Stimulated activated CD4-positive, alpha-beta T cell treated with anti-CD3 and anti-CD28 coated beads, Interleukin-4, amount 100 ng/mL, for 1 hour (primary cell): ENCODE measurements around the gene PEX10.

Source experiments
- DNase-seq: peaks from one replicate; pipeline ENCODE4 v3.0.0-alpha.2; 2020

PEX10 gene

DNA sequence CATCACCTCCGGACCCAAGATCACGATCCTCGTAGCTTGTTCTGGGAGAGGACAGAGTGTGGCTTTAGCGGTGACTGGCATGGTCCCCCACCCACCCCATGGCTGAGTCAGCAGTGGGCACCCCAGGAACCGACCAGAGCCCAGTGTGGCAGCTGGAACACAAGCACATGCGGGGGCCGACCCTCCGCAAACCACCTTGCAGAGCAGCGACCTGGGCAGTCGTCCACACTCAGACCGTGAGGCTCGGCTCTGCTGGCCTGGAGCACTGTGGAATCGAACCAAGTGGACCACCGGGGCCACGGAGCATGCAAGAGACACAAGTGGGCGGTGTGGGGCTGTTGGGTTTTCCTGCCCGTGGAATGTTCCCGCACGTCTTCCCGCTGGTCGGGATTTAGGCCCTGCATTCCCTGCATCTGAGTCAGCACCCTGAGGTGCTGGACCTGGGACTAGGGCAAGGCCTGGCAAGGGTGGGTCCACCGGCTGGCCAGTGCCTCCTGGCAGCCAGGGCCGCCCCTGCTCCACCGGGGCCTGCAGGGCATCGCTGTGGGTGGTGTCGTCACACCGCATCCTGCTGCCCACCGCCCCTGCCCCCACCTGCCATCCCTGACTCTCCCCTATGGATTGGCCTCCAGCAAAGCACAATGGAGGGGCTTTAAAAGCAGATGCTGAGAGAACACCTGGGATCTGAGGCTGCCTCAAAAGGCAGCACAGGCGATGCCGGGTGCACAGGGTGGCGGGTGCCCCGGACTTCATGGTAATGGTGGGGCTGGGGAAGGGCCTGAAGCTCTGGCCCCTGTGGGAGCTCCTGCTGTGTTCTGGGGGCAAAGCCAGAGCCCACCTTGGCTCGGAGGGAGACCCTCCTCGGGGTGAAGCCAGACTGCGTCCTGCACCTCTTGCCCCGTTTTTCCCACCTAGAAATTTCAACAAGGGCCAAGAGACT, 39.5 kb downstream of the PEX10 start:
- no peak for DNase-seq

DNA sequence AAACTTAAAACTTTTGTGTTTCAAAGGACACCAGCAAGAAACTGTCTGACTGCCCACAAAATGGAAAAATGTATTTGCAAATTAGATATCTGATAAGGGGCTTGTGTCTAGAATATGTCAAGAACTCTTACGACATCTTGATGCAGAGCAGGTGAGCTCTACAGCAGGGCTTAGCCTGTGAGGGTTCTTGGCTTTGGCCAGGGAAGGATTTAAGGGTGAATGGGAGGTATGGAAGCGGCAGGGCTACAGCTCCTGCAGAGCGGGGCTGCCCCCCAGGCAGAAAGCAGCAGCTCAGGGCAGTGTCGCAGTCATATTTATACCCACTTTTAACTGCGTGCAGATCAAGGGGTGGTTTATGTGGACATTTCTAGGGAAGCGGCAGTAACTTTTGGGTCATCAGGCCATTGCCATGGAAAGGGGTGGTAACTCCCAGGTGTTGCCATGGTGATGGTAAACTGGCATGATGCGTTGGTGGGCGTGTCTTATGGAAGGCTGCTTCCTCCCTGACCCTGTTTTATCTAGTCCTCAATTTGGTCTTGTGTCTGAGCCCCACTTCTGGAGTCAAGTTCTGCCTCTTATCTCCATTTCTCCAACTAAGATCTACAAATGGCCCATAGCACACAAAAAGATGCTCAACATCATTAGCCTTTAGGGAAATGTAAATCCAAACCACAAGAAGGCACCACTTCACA, 44.2 kb downstream of the PEX10 start:
- DNase-seq: no peak

DNA sequence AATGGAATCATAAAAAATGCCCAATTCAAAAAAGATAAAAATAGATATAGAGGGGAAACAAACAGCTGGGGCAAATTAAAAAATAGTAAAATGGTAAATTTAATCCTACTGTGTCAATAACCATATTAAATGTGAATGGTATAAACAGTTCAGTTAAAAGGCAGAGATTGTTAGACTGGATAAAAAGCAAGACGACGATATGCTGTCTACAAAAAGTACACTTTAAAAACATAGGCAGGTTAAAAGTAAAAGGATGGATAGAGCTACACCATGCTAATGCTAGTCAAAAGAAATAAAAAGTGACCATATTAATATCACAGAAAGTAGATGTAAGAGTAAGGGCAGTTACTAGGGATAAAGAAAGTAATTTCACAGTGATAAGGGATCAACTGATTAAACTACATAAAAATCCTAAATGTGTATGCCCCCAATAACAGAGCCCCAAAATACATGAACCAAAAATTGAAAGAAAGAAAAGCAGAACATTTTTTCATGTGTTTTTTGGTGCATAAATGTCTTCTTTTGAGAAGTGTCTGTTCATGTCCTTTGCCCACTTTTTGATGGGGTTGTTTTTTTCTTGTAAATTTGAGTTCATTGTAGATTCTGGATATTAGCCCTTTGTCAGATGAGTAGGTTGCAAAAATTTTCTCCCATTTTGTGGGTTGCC, 48.4 kb downstream of the PEX10 start:
- DNase-seq: no peak

DNA sequence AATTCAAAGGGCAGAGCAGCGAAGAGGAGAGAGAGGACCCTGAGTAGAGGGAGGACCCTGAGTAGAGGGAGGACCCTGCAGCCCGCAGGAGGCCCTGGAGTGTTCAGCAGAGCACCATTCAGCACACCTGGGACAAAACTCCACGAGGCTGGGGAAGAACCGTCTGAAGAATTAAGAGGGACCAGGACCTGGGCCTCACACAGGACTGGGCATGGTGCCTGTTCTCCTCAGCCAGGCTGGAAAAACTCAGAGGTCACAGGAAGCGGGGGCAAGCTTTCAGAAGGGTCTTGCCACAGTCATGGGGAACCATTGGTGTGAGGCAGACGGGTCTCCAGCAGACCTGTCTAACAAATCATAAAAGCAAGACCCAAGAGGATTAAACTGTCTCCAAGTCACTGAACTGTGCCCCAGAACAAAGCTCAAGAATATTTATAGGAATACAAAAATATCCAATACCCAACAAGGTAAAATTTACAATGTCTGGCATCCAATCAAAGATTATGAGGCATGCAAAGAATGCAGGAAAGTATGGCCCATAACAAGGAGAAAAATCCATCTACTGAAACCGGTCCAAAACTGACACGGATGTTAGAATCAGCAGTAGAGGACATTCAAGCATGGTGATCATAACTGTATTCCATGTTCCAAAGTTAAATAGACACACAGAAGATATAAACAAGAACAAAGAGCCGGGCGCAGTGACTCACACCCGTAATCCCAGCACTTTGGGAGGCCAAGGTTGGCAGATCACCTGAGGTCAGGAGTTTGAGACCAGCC, 51.6 kb downstream of the PEX10 start:
- DNase-seq: no peak

DNA sequence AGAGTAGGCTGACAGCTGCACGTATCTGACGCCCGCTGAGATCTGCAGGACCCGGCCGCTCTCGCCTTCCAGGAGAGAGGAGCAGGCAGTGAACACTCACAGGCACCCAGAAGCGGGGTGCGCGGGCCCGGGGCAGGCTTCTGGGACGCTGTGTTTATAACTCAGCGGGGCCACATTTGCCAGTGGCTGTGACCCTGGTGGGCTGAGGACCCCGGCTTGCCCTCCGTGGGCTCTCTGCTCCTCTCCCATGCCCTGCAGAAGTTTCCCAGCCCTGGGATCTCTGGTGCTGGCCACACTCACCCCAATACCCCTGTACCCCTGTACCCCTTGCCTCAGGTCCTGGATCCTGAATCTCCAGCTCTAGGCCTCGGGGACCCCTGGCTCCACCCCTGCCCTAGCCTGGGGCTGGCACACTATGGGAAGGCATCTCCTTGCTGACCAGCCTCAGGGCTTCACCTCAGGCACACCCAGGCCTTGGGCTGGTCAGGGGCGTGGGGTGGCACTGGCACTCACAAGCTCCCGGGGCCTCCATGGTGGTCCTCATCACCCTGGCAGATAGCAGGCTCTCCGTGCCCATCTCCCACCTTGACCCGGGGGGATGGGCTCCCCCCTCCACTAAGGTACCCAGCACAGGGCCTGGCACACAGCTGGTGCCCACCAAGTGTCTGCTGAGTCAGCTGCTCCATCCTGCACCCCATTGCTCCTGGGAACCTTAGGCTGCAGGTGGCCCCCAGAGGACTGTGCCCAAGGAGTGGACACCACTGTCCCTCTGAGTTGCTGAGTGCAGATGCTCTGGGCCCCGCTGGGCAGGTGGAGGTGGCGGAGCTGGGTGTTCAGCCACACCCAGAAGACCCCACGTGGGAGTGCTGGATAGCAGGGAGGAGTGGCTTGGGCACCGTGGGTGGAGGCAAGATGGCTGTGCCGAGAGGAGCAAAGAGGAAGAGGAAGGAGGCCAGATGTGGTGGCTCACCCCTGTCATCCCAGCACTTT, 53.4 kb downstream of the PEX10 start:
- DNase-seq: no peak

DNA sequence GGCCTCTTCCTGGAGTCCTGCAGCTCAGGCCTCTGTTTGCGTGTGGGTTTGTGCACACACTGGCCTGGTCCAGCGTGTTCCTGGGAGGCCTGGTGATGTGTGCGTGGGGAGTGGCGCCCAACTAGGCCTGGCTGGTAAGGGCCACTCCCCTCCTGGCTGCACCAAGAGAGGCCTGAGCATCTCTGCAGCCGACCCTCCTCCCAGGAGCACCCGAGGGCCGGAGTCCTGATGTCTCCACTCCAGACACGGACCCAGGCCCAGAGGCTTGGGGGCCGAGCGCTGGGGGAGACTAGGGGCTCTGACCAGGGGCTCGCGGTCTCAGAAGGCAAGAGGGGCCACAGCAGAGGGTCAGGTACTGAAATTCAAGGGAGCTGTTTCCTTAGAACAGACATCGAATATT, 54.3 kb downstream of the PEX10 start:
- DNase-seq: no peak

DNA sequence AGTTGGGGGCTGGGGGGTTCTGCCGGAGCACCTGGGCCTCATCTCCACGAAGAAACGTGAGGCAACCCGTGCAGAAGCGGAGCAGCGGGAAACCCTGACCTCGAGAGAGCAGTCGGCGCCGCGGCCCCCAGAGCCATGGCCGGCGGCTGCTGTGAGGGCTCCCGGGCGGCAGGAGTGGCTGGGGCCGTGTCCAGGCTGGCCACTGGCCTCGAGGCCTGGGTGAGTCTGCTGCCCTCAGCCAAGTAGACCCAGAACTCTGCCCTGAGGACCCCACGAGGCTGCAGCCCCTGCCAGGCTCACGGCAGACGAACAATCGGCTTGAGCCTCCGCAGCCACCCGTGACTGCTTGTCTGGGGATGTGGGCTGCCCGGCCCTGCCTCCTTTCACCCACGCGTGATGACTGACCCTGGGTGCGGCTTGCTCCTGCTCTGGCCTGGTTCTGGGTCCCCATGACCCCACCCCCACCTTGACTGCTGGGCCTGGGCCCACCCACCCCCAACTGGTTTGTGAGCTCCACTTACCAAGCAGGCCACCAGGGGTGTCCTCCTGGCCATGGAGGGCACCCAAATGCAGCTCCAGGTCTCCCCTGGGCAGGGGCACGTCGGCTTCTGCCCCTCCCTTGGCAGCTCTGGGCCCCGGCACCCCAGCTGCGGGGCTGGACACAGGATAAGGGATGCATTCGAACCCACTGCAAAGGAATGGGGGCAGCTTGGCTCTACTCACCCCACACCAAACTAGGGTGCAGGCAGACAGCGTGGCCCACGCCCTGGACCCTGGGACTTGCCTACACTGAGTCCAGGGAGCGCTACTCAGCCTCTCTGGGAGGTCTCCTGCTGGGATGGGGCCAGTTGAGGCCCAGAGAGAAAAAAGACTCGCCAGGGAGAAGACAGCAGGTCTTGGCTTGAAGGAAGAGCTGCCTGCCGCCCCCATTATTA, 55.2 kb downstream of the PEX10 start:
- no peak for DNase-seq

DNA sequence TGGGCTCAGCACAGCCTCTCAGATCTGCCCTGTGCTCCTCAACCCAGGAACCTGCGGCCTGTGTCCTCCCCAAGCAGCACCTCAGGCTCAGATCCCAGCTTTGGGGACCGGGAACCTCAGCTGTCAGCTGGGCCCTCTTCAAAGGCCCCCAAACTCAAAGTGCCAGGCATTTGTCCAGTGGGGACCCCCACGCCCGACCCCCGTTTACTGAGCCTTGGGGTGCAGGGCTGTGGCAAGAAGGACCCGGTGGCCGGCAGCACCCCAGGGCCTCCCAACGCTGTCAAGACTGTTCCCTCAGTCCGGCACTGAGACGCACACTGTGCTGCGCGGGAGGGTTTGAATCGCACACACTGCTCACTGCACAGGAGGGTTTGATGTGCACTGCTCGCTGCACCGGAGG, 56.0 kb downstream of the PEX10 start:
- DNase-seq: no peak

DNA sequence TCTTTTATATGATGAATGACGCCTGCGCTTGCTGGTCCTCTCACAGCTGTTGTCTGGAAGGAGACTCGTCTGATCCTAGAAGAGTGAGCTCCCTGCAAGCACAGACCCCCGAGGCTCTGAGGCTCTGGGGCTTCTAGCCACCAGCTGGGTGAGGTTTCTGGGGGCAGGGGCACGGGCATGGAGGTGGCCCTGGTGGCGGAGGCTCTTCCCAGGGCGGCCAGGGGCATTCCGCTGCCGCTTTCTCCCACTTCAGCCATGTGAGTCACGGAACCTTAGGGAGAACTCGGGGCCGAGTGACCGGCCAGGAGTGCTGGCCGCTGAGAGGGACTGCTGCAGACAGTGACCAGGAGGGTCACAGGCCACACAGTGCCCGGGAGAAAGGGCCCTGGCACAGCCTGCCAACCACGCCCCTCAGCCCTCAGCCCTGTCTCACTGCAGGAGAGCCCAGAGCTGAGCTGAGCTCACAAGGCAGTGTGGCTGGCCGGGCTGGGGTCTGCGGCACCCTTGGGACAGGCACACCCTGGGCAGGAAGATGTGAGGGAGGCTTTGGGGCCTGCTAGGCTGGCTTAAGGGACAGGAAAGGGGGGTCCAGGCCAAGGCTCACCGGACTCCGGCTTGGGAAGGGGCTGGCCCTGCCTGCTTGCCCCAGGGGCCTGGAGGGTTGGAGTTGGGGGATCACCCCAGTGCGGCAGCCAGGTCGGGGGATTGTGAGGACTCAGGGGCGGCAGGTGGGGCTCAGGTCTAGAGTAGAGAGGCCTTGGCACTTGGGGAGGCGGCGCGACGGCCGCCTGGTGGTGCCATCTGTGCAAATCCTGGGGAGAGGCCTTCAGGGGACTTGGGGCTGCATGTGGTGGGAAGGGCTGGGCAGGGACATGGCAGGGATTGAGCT, 56.7 kb downstream of the PEX10 start:
- no peak for DNase-seq

DNA sequence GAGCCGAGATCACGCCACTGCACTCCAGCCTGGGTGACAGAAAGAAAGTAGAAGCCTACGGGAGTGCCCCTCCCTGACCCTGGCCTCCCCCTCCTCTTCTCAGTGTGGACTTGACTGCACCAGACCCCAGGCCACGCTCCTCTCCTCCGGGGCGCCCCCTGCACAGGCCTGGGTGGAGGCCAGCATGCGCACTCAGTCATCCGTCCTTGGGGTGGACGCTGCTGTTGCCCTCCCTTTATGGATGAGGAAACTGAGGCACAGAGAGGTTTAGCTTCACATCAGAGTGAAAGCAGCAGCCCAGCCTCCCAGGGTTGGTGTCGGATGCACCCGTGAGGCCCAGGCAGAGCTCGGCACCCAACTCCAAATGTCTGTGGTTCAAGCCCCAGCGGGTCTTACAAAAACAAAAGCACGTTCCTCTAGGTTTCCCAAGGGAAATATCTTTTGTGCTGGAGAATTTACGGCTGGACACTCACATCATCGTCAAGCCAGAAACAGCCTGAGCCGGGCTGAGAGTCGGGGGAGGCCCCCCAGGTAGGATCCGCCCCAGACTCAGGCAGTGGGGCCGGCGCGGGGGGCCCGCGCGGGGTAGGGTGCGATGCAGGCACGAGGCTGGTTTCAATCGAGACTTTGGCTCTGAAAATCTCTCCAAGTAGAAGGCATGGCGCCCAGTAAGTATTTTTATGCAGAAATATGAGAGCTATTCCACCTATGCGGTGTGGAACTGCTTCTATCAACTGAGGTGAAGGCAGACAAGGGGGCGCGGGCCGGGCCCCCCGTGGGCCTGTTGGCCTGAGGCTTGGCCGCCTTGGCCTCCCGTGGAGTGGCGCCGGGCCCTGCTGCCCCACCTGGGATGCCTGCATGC, 57.6 kb downstream of the PEX10 start:
- DNase-seq: no peak
